Measurements from ENCODE around the gene DAB2. TPM values are rescaled to one million over a fixed set of nuclear protein-coding genes. Genes with fewer than 3 reads are reported as not detected.

DAB2 gene
- total and polyA plus RNA-seq, 2 of the 8 experiments (the other 6 are each of a cell fraction or from before 2014, with no cell fraction given), result 2.6 to 4.9 TPM

DNA sequence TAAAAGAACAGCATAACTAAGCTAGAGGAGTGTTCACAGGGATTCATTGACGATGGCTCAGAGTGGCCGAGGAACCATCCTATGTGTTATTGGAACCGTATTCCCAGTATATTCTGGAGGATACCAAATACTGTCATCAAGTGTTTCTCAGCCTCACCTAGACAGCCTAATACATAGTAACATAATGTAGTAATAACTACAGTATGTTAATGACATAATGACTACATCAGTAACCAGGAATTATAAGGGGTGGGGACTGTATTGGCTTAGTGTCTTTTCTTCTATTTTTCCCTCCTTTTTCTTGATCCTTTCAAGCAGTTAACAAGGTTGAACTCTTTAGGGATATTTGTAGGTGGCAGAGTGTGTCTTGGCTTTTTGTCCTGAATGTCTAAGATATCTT lies 33.8 kb downstream of the DAB2 start:
- no peak overlapping the region for H3K23ac ChIP-seq (ENCODE audit: insufficient read length)
- H2BK15ac ChIP-seq (ENCODE audit: low read length), result no peak overlapping the region
- no peaks in the 10 kb centered on the region for H3K27me3 ChIP-seq (replicated peaks in 1 of 4; ENCODE audit: control insufficient read depth in 3 of 4, extremely low read depth in 1 of 4, insufficient read depth in 3 of 4, low read length in 3 of 4)
- H2BK120ac ChIP-seq (replicated peaks; ENCODE audit: low read depth, low read length), result no peak overlapping the region
- TF ChIP-seq SP2 (IDR thresholded peaks at IDR 0.05; ENCODE audit: low read length), result no peak
- H2AK5ac ChIP-seq (ENCODE audit: low read depth, low read length), result no peak overlapping the region
- no peak overlapping the region for H2AFZ ChIP-seq (ENCODE audit: low read length)
- H4K91ac ChIP-seq (replicated peaks; ENCODE audit: insufficient read length, low read length), result no peak overlapping the region
- H3K4ac ChIP-seq (replicated peaks; ENCODE audit: insufficient read length, low read depth, low read length), result no peak overlapping the region
- no peaks in the 10 kb centered on the region for H3K79me1 ChIP-seq (ENCODE audit: low read depth, low read length)
- DNase-seq (ENCODE audit: low read depth in 1 of 2, low spot score in 2 of 2) (no peak), FAIRE-seq (no peak)
- no peak overlapping the region for H2BK12ac ChIP-seq (ENCODE audit: low read depth, low read length)
- H3K56ac ChIP-seq (replicated peaks; ENCODE audit: insufficient read length, low read depth, low read length), result no peak overlapping the region
- no peak overlapping the region for H3K18ac ChIP-seq (ENCODE audit: extremely low read depth, low read length)
- H2BK5ac ChIP-seq (ENCODE audit: low read depth, low read length), result no peak overlapping the region
- CTCF ChIA-PET (ENCODE audit: partially characterized antibody), result interaction anchor here (1.0 kb wide), 1 partner anchor 15 kb away, joined by 4 read pairs; no protein-coding TSS in a partner anchor
- H4K5ac ChIP-seq (ENCODE audit: insufficient read length, low read depth, low read length), result no peak overlapping the region
- WGBS, 2 experiments (ENCODE audit: extremely low coverage in 1 of 2, insufficient coverage in 1 of 2, insufficient read length in 1 of 2, insufficient replicate concordance in 2 of 2, low coverage in 1 of 2, low lambda C conversion rate in 2 of 2, missing lambda C conversion rate in 1 of 2), result 90% methylated on average over 3 of the region's 3 CpGs; no CpG with 5 or more reads in 1 of the 2 experiments
- no peaks in the 10 kb centered on the region for H3K79me2 ChIP-seq (ENCODE audit: control insufficient read depth in 1 of 2, insufficient read depth in 2 of 2, low read length in 2 of 2)
- no peaks in the 10 kb centered on the region for H3K36me3 ChIP-seq (ENCODE audit: control insufficient read depth in 2 of 4, insufficient read depth in 4 of 4, low read length in 3 of 4)
- H3K4me3 ChIP-seq (ENCODE audit: extremely low read depth in 1 of 4, insufficient read depth in 2 of 4, low read depth in 3 of 4, low read length in 4 of 4), result no peak overlapping the region
- POLR2A ChIA-PET (ENCODE audit: partially characterized antibody), result no interaction called here
- H3K4me2 ChIP-seq (ENCODE audit: insufficient read depth in 1 of 2, low read depth in 2 of 2, low read length in 2 of 2), result no peak overlapping the region
- no peak overlapping the region for H4K8ac ChIP-seq (ENCODE audit: extremely low read depth, insufficient read depth, low read length)
- H2BK20ac ChIP-seq (ENCODE audit: low read length), result no peak overlapping the region
- no peak overlapping the region for H3K27ac ChIP-seq (ENCODE audit: low read depth, low read length)
- H4K20me1 ChIP-seq (replicated peaks in 1 of 2; ENCODE audit: control insufficient read depth in 1 of 2, insufficient read depth in 2 of 2, low read length in 2 of 2), result no peaks in the 10 kb centered on the region
- H3K23me2 ChIP-seq (ENCODE audit: low read depth, low read length), result no peaks in the 10 kb centered on the region
- H3K4me1 ChIP-seq (replicated peaks in 1 of 4; ENCODE audit: control insufficient read depth in 3 of 4, insufficient read depth in 4 of 4, low read length in 3 of 4), result peaks cover 0 to 3% (median 0%) of the 10 kb centered on the region in 4 experiments; a peak in 1 of 7 replicates
- no peak overlapping the region for H3K14ac ChIP-seq (ENCODE audit: insufficient read length)
- H3K9ac ChIP-seq (replicated peaks in 1 of 4; ENCODE audit: extremely low read depth in 1 of 4, low read depth in 3 of 4, low read length in 3 of 4), result no peak overlapping the region
- H3K9me3 ChIP-seq (ENCODE audit: insufficient read depth in 2 of 2, low read depth in 1 of 2, low read length in 1 of 2), result no peaks in the 10 kb centered on the region
